ENCODE results near the gene RAB27A. TPM values are rescaled to one million over a fixed set of nuclear protein-coding genes. Genes with fewer than 3 reads are reported as not detected.
"Not testable (repeated sequence)": the region's sequence is repeated elsewhere in the genome, so short reads cannot be mapped to it uniquely, and the experiment has no call there.

The RAB27A gene
- total and polyA plus RNA-seq, 2 experiments from 2014 or later, result 7.7 to 11.9 TPM

- TF ChIP-seq CTCF (IDR thresholded peaks at IDR 0.05; ENCODE audit: low read depth, low read length), result no peak
- DNase-seq (ENCODE audit: low read depth in 1 of 2, low spot score in 1 of 2), result no peak
- Histone ChIP-seq H3K9me3 (ENCODE audit: low read depth) (no peaks in the 10 kb centered on the region), H3K4me3 (no peak overlapping the region), H3K27me3 (no peaks in the 10 kb centered on the region), H3K36me3 (no peaks in the 10 kb centered on the region), H3K27ac (no peak overlapping the region), H3K4me1 (ENCODE audit: low read depth) (no peaks in the 10 kb centered on the region)
Observed at GRCh38 chr15:55322467-55322866, 32.9 kb upstream of the RAB27A start.

DNA sequence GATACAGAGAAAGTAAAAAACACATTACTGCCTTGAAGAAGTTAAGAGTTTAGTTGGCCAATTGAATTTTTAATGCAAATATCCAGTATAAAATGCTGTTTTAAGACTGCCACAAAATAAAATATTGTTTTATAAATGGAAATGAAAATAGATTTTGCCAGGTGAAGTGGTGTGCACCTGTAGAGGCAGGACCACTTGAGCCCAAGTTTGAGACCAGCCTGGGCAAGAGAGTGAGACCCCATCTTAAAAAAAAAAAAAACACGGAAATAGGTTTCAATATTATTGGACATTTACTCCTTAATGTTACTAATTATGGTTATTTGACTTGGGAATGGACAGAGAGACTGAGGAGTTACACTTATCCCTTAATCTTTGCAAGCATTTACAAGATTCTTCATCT is 31.4 kb upstream of the RAB27A start:
- Histone ChIP-seq H3K27me3 (no peaks in the 10 kb centered on the region), H3K27ac (no peak overlapping the region), H3K9me3 (ENCODE audit: low read depth) (no peaks in the 10 kb centered on the region), H3K4me1 (ENCODE audit: low read depth) (no peaks in the 10 kb centered on the region), H3K4me3 (no peak overlapping the region), H3K36me3 (no peaks in the 10 kb centered on the region)
- DNase-seq (ENCODE audit: low read depth in 1 of 2, low spot score in 1 of 2), result no peak
- TF ChIP-seq CTCF (IDR thresholded peaks at IDR 0.05; ENCODE audit: low read depth, low read length), result no peak

GRCh38 chr15:55320238-55320550 is 30.6 kb upstream of the RAB27A start:
- H3K36me3 ChIP-seq, result no peaks in the 10 kb centered on the region
- DNase-seq (ENCODE audit: low read depth in 1 of 2, low spot score in 1 of 2), result no peak
- no peak overlapping the region for H3K4me3 ChIP-seq
- no peak for TF ChIP-seq CTCF (IDR thresholded peaks at IDR 0.05; ENCODE audit: low read depth, low read length)
- no peak overlapping the region for H3K27ac ChIP-seq
- H3K4me1 ChIP-seq (ENCODE audit: low read depth), result no peaks in the 10 kb centered on the region
- no peaks in the 10 kb centered on the region for H3K27me3 ChIP-seq
- no peaks in the 10 kb centered on the region for H3K9me3 ChIP-seq (ENCODE audit: low read depth)

DNA sequence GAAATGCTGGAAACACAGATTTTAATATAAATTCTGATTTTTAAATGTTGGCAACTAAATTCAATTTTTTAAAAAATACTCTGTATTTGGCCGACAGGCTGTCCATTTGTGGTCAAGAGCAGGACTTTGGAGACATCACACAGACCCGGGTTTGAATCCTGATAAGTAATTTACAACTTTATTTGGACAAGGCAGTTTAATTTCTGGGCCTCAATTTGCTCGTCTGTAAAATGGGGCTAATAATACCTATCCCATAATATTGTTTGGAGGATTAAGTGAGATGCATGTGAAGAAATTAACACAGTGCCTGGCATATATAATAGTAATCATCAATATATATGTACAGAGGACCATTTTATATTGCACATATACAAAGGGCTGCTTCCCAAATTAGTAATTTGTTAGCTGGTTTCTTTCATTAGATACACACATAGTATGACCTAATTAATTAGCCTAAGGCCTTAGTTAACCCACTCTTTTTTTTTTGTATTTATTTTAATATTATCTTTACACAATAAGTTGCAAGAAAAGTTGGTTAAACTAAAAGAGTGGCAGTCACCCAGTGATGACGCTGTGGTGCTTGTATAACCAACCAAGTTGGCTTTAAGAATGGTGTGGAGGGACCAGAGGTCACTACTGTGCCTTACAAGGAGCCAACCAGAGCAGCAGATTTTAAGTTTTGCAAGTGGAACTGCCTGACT is 30.1 kb upstream of the RAB27A start:
- no peaks in the 10 kb centered on the region for H3K4me1 ChIP-seq (ENCODE audit: low read depth)
- H3K27ac ChIP-seq, result no peak overlapping the region
- DNase-seq (ENCODE audit: low read depth in 1 of 2, low spot score in 1 of 2), result peak in 1 of 2 donors; percentile 38
- H3K36me3 ChIP-seq, result no peaks in the 10 kb centered on the region
- H3K9me3 ChIP-seq (ENCODE audit: low read depth), result no peaks in the 10 kb centered on the region
- peak overlapping the region; percentile 56 for H3K4me3 ChIP-seq
- no peaks in the 10 kb centered on the region for H3K27me3 ChIP-seq
- no peak for TF ChIP-seq CTCF (IDR thresholded peaks at IDR 0.05; ENCODE audit: low read depth, low read length)

DNA sequence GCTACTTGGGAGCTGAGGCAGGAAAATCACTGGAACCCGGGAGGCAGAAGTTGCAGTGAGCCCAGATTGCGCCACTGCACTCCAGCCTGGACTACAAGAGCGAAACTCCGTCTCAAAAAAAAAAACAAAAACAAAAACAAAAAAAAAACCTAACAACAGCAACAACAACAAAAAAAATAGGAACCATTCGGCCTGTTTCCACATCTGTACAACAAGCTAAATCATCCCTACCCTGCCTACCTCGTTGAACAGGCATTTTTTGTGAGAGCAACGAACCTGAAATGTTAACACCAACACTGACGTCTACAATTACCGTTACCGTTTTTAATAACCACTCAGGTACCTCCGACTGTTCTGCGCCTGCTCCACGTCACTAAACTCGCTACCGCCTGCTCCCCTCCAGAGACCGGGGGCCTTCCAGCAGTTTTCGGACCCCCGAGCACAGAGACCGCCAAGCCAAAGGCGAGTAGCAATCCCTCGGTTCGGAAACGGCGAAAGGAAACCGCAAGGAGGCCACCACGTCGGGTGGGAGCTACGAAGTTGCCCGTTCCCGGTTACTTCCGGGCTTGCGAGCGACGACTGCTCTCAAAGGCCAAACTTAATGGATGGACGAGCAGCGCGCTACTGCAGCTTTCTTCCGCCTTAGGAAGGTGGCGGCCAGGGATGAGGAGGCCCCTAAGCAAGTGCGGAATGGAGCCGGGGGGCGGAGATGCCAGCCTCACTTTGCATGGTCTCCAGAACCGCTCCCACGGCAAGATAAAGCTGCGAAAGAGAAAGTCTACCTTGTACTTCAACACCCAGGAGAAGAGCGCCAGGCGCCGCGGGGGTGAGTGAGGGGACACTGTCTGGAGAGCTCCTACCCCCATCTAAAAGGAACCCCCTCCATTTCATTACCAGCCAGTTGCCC is 29.2 kb upstream of the RAB27A start, which contains the start of the genes PIGB and PIGBOS1:
Gene PIGB, plus strand, starts transcription at position 635 of the 907 bp plus-strand sequence. Its CDS starts 29 bp downstream, at position 664.
Gene PIGBOS1, minus strand, starts transcription at position 536 of the 907 bp plus-strand sequence. CDS start 1,331 bp downstream, outside the sequence.
- H3K9me3 ChIP-seq (ENCODE audit: low read depth), result no peaks in the 10 kb centered on the region
- peak within 1 kb of the TSS; percentile 56 for H3K4me3 ChIP-seq
- H3K4me1 ChIP-seq (ENCODE audit: low read depth), result no peaks in the 10 kb centered on the region
- H3K27ac ChIP-seq, result peak within 1 kb of the TSS; percentile 78
- peak; percentile 16 for TF ChIP-seq CTCF (IDR thresholded peaks at IDR 0.05; ENCODE audit: low read depth, low read length)
- H3K27me3 ChIP-seq, result no peaks in the 10 kb centered on the region
- H3K36me3 ChIP-seq, result no peaks in the 10 kb centered on the region
- DNase-seq (ENCODE audit: low read depth in 1 of 2, low spot score in 1 of 2), result peak; percentile 87 to 94

DNA sequence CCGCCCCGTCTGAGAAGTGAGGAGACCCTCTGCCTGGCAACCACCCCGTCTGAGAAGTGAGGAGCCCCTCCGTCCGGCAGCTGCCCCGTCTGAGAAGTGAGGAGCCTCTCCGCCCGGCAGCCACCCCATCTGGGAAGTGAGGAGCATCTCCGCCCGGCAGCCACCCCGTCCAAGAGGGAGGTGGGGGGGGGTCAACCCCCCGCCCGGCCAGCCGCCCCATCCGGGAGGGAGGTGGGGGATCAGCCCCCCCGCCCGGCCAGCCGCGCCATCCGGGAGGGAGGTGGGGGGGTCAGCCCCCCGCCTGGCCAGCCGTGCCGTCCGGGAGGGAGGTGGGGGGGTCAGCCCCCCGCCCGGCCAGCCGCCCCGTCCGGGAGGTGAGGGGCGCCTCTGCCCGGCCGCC is 13.2 kb upstream of the RAB27A start:
- DNase-seq (ENCODE audit: low read depth in 1 of 2, low spot score in 1 of 2), result not testable (repeated sequence)

More for the DNA sequence above, 13.2 kb upstream of the RAB27A start:
- H3K9me3 ChIP-seq (ENCODE audit: low read depth); H3K27ac ChIP-seq; H3K27me3 ChIP-seq; H3K4me3 ChIP-seq; H3K4me1 ChIP-seq (ENCODE audit: low read depth); H3K36me3 ChIP-seq: not testable (repeated sequence)
